T-helper 2 cell (primary cell): ENCODE results near the gene IL4.
A peak's percentile ranks its signal among the peaks of the same experiment; 100 is the strongest.

ENCODE experiments used
- DNase-seq, 5 experiments: peaks; one replicate each; pipeline versions ENCODE4 v3.0.0 to v3.0.0-alpha.2; 2012 to 2022

IL4 gene

GRCh38 chr5:132704875-132705274 lies 31.1 kb downstream of the IL4 start:
- DNase-seq = no peak

DNA sequence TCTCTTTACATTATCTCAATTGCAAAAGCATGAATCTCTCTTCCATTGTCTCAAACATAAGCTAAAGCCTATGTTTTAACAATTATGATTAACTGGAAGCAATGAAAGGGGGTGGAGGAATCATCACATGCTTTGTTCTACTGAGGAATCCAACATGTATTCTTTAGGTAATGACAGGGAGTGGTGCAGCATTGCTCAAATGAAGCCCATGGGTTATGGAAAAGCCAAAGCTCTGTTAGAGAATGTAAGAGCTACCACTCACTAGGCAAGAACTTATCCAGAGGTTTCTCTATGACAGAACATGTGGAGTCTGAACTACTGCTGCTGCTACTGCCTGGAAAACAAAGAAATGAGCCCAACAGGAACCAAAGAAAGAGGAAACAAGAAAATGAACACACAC lies 34.9 kb downstream of the IL4 start:
- no peak for DNase-seq

DNA sequence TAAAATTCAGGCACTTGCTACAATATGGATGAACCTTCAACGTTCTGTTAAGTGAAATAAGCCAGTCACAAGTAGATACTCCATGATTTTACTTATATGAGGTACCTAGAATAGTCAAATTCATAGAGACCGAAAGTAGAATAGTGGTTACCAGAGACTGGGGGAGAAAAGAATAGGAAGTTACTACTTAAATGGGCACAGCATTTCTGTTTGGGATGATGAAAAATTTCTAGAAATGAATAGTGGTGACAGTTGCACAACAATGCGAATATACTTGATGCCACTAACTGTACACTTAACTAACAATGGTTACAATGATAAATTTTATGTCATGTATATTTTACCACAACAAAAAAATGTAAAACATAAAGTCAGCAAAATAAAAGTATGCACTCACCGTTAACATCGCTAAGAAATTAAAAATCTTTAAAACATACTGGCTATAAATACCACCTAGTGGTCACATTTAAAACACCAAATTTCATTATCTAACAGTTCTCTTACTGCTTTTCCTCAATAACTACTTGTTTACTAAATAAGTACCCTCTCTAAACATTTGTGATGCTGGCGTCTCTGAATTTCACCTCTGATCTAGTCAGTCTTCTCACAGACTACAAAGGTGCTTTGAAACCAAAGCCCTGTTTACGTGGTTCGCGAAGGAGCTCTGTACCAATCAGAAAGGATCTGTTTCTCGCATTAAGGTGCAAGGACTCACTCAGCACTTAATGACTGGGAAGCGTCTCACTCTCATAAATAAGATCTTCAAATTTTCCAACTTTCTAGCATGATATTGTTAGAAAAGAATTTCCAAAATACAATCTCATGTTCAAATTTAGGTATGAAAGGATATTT lies 40.9 kb downstream of the IL4 start:
- peak in 1 of 5 experiments; percentile 65 for DNase-seq

- no peak for DNase-seq
Observed at GRCh38 chr5:132718544-132719312, 44.9 kb downstream of the IL4 start.

DNA sequence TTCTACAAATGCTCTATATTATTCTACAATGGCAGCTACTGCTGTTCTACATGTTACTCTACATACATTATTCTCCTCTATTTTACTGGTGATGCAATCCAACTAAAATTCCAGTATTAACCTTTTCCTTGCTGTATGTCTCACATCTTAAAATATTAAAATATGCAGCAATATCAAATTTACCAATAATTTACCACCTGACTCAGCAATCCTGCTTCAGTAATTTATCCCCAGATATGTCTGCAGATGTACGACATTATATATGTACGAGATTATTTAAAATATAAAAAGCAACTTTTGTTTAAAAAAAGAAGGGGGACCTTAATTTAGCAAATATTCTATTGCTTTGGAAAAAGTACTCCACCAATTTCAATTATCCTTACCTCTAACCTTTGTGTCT lies 52.0 kb downstream of the IL4 start:
- DNase-seq = no peak

DNA sequence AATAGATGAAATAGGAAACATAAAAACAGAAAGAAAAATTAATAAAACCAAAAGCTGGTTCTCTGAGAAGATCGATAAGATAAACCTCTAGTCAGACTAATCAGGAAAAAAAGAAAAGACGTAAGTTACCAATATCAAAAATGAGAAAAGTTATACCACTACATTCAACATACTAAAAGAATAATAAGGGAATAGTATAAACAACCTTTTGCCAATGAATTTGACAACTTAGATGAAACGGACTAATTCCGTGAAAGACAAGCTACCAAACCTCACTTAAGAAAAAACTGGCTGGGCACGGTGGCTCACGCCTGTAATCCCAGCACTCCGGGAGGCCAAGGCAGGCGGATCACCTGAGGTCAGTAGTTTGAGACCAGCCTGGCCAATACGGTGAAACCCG lies 56.1 kb downstream of the IL4 start:
- no peak for DNase-seq
